Retinal pigment epithelial cell (primary cell): ENCODE results near the gene MNDA.

Source experiments
- DNase-seq: peaks from one replicate; pipeline ENCODE4 v3.0.0-alpha.2; 2010; ENCODE audit warnings: low read depth
- H3K4me3 ChIP-seq: 2 replicates; pipeline ENCODE4 v1.5.1; 2011; ENCODE audit warnings: mild to moderate bottlenecking, low read length, control low read depth, moderate library complexity
- TF ChIP-seq, protein P1 (sequence below): conservative IDR thresholded peaks from 2 replicates; pipeline ENCODE4 v1.5.1; 2011; ENCODE audit warnings: low read depth, low read length, control low read depth, inconsistent platforms

MNDA gene

DNA sequence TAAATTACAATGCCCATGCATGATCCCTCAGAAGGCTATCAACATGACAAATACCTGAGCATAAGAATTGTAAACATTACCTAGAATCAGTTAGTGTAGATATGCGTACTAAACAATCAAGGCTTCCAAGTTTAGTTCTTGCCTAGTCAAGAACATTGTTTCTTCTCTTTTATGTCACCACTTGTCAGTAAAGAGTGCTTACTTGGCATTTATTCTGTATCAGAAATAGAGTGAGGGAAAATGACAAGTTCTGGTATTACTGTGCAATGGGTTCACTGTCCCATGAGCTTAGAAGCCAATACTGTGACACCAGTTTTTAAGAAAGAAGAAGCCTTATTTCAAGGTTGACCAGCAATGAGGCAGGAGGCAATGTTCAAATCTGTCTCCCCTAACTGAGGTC, 27.5 kb upstream of the MNDA start:
- no peak for DNase-seq
- H3K4me3 ChIP-seq, result no peak overlapping the region
- TF ChIP-seq, protein P1, sequence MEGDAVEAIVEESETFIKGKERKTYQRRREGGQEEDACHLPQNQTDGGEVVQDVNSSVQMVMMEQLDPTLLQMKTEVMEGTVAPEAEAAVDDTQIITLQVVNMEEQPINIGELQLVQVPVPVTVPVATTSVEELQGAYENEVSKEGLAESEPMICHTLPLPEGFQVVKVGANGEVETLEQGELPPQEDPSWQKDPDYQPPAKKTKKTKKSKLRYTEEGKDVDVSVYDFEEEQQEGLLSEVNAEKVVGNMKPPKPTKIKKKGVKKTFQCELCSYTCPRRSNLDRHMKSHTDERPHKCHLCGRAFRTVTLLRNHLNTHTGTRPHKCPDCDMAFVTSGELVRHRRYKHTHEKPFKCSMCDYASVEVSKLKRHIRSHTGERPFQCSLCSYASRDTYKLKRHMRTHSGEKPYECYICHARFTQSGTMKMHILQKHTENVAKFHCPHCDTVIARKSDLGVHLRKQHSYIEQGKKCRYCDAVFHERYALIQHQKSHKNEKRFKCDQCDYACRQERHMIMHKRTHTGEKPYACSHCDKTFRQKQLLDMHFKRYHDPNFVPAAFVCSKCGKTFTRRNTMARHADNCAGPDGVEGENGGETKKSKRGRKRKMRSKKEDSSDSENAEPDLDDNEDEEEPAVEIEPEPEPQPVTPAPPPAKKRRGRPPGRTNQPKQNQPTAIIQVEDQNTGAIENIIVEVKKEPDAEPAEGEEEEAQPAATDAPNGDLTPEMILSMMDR, result no peak

DNA sequence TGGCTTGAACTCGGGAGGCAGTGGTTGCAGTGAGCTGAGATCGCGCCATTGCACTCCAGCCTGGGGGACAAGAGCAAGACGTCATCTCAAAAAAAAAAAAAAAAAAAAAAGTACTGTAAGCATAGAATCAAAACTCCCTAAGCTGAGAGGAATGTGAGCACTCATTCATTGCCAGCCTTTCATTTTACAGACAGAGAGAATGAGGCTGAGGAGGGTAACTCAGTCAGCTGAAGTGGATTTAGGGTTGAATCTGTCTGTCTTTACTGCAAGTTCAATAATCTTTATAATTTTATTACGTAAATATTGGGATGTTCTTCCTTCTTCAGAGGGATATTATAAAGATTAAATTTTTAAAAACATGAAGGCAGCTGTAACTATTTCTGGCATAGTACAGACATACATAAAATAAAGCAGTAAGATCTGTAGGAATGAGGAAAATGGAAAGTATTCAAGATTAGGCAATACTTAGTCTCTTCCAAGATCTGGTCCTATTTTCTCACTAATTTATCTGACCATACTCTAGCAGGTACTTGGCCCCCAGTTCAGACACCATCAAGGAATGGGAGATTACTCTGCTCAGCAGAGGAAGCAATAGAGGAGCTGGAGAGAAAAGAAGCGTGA, 24.1 kb upstream of the MNDA start:
- H3K4me3 ChIP-seq, result no peak overlapping the region

DNA sequence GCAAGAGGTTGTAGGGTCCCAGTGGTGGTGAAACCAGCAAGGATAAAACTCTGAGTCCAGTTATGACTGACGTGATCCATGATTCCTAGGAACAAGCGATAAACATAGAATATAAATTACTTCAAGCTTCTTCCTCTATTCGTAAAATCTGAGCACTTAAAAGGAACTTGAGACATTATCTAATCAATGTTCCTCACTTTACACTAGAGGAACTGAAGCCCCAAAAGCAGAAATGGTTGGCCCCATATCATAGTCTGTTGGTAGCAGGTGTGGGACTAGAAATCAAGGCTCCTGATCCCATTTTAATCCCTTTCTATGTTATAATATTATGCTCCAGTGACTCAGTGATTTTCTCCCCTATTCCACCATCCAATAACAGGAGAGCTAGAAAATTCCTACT, 21.9 kb upstream of the MNDA start:
- DNase-seq, result no peak
- no peak overlapping the region for H3K4me3 ChIP-seq
- TF ChIP-seq, protein P1, result no peak

More for the DNA sequence above, 24.1 kb upstream of the MNDA start:
- no peak for DNase-seq
- TF ChIP-seq, protein P1, result no peak

DNA sequence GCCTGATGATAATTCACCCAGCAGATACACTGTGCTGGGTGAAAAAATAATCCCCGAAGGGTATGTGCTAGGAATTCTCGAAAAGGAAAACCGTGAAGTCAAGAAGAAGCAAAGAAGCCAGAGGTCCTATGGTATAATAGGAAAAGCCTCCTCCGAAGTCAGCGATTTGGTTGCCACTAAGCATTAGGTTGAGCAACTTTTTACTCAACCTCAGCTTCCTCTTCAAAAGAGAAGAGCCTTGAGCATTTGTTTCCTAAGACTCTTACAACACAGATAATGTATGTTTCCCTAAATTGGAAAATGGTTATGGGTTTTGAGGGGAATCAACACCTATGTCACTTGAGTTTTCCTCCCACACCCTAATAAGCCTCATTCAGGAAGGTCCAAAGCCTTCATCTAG, 21.3 kb upstream of the MNDA start:
- TF ChIP-seq, protein P1, result no peak
- DNase-seq, result no peak
- no peak overlapping the region for H3K4me3 ChIP-seq

DNA sequence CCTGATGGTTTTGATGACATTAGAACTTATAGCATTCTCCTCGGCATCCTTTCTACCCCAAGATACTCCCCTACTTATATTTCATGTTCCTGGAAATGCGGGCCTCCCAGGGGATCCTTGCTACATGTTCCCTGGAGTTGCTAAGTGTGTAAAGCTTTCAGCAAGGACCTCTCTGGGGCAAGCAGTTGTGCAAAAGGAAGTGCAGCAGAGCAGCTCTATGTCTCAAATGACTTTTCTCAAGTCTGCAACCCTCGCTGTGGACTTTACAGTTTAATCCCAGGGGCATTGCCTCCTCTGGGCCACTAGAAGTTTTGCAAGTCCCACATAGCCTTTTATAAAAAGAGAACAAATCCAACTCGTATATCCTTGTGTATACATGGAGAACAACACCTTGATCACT, 20.8 kb upstream of the MNDA start:
- no peak overlapping the region for H3K4me3 ChIP-seq
- TF ChIP-seq, protein P1, result no peak

DNA sequence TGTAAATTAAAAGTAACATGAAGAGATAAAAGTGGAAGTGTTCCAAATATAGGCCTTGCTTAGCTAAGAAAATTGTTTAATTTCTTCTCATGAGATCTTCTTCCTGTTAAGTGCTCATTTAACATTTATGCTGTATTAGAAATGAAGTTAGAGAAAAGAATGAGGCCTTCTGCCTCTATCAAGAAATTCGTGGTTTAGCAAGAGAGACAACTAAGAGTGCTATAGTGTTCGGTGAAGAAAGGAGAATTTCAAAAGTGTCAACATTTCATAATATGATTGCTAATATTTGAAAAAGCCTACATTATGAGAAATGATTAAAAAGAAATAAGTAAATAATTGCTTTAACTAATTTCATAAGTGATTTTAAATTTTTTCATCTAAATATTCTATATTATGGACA, 18.8 kb upstream of the MNDA start:
- H3K4me3 ChIP-seq, result no peak overlapping the region
- no peak for DNase-seq
- TF ChIP-seq, protein P1, result no peak

More for the DNA sequence above, 20.8 kb upstream of the MNDA start:
- no peak for DNase-seq

DNA sequence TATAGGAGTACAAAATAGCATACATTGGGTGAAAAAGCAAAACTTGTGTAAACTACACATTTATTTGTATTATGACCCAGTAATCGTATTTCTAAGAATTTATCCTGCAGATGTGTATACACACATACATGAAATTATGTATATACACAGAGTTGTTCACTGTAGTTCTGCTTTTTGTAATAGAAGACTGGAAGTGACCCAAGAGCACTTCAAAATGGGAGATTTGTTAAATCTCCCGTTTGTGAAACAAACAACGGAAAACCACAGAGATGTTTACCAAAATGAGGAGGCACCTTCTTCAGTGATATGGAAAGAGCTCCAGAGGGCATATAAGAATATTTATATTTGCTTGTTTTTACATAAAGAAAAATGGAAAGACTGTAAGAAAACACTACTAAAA, 18.0 kb upstream of the MNDA start:
- TF ChIP-seq, protein P1, result no peak
- no peak overlapping the region for H3K4me3 ChIP-seq
- no peak for DNase-seq
